K562 (cell line): Measurements from ENCODE around the gene C16orf90. TPM values are rescaled to one million over a fixed set of nuclear protein-coding genes. Genes with fewer than 3 reads are reported as not detected.

Experiments used
- ATAC-seq: fragments of 200-7000 bp; cut with Tn5 transposase; 3 replicates; pipeline ENCODE4 v1.9.1; 2020; ENCODE audit warnings: moderate library complexity
- BruUV-seq: library from RNA; stranded (reverse); fragments of 400-500 nt; replicated peaks from 2 replicates; lab custom pipeline; 2021; lab: Mats Ljungman, UMichigan
- CTCF ChIA-PET: fragments of 300-600 bp; formaldehyde crosslinking; extraction: SDS; loops from one replicate; lab custom pipeline; 2021; ENCODE audit warnings: low intra/inter-chr PET ratio; lab: Yijun Ruan, JAX
- POLR2A ChIA-PET: fragments of 300-600, 350-650 bp; sonication (Branson Sonifier 250); formaldehyde crosslinking; extraction: SDS; loops from one replicate; lab custom pipeline; 2021; ENCODE audit warnings: antibody characterized with exemption, inconsistent platforms; lab: Yijun Ruan, JAX
- DNase-seq, 4 experiments: peaks; one replicate each; pipeline versions ENCODE4 v3.0.0 to v3.0.0-alpha.2; 2011 to 2018; ENCODE audit warnings: low spot score in 3 of 4, mixed read lengths in 3 of 4; ENCODE audit errors: extremely low read depth in 1 of 4
- FAIRE-seq: peaks from 2 replicates; lab custom pipeline; 2011; peaks lifted over from hg19 to GRCh38; lab: Jason Lieb, UNC
- H2AFZ ChIP-seq: 2 replicates; pipeline ENCODE4 v1.6.0; 2011; ENCODE audit warnings: low read depth, low read length, control low read depth, inconsistent platforms
- H3K27ac ChIP-seq: fragments of 200-600 bp; 3 replicates; pipeline ENCODE4 v1.8.0; 2011; ENCODE audit warnings: low read depth, mild to moderate bottlenecking, control low read depth, inconsistent platforms, low read length, moderate library complexity, mixed read lengths; ENCODE audit errors: extremely low read depth
- H3K27me3 ChIP-seq, 2 experiments: fragments of 300-600 bp in 1 of 2; 2 replicates in 1 of 2; 3 replicates in 1 of 2; pipeline versions ENCODE4 v1.6.0 to v1.8.0; 2011; ENCODE audit warnings: inconsistent platforms in 2 of 2, low read length in 2 of 2, mild to moderate bottlenecking in 1 of 2, mixed read lengths in 1 of 2, moderate library complexity in 1 of 2; ENCODE audit not compliant: control insufficient read depth in 2 of 2, insufficient read depth in 2 of 2
- H3K36me3 ChIP-seq: fragments of 300-600 bp; 3 replicates; pipeline ENCODE4 v1.8.0; 2011; ENCODE audit warnings: mild to moderate bottlenecking, low read length, inconsistent platforms; ENCODE audit not compliant: control insufficient read depth, insufficient read depth
- H3K4me1 ChIP-seq, 2 experiments: fragments of 200-600 bp in 1 of 2; replicated peaks in 1 of 2; 2 replicates in 1 of 2; 3 replicates in 1 of 2; pipeline versions ENCODE4 v1.5.1 to v1.8.0; 2011; ENCODE audit warnings: inconsistent platforms in 2 of 2, low read length in 2 of 2, mild to moderate bottlenecking in 1 of 2, mixed read lengths in 1 of 2, moderate library complexity in 1 of 2; ENCODE audit not compliant: control insufficient read depth in 2 of 2, insufficient read depth in 2 of 2
- H3K4me2 ChIP-seq: 2 replicates; pipeline ENCODE4 v1.6.1; 2011; ENCODE audit warnings: low read length, control low read depth, inconsistent platforms, mixed read lengths; ENCODE audit not compliant: insufficient read depth
- H3K4me3 ChIP-seq: fragments of 200-600 bp; sonication (generic), shearing (Covaris generic); 2 replicates; pipeline ENCODE4 v1.5.1; 2016; ENCODE audit warnings: control low read depth, inconsistent platforms
- H3K79me2 ChIP-seq: fragments of 200-600 bp; 3 replicates; pipeline ENCODE4 v1.8.0; 2011; ENCODE audit warnings: low read length, inconsistent platforms; ENCODE audit not compliant: control insufficient read depth, insufficient read depth
- H3K9ac ChIP-seq, 2 experiments: 2 replicates each; pipeline versions ENCODE4 v1.6.0 to v1.6.1; 2011; ENCODE audit warnings: low read depth in 2 of 2, low read length in 2 of 2, control low read depth in 1 of 2, inconsistent platforms in 1 of 2, mild to moderate bottlenecking in 1 of 2, mixed read lengths in 1 of 2; ENCODE audit not compliant: insufficient read depth in 1 of 2
- H3K9me1 ChIP-seq: one replicate; pipeline ENCODE4 v1.6.0; 2011; ENCODE audit warnings: inconsistent platforms, mild to moderate bottlenecking, low read length, moderate library complexity; ENCODE audit not compliant: control insufficient read depth, insufficient read depth
- H3K9me3 ChIP-seq: replicated peaks from 2 replicates; pipeline ENCODE4 v1.5.1; 2011; ENCODE audit warnings: low read depth, low read length, inconsistent platforms; ENCODE audit not compliant: control insufficient read depth, insufficient read depth
- H4K20me1 ChIP-seq: replicated peaks from 2 replicates; pipeline ENCODE4 v1.6.1; 2011; ENCODE audit warnings: low read length, inconsistent platforms, mixed read lengths; ENCODE audit not compliant: control insufficient read depth, insufficient read depth
- CBX3 ChIP-seq, 2 experiments: IDR thresholded peaks; 1 replicate in 1 of 2; 2 replicates in 1 of 2; pipeline ENCODE4 v1.6.1; 2012; ENCODE audit warnings: inconsistent platforms in 2 of 2, low read length in 2 of 2, borderline replicate concordance in 1 of 2, control low read depth in 1 of 2
- CC2D1A ChIP-seq: fragments of 450-650 bp; IDR thresholded peaks from 2 replicates; pipeline ENCODE4 v1.6.1; 2017; ENCODE audit warnings: mild to moderate bottlenecking
- JUND ChIP-seq, 2 experiments: IDR thresholded peaks; 2 replicates in 1 of 2; 3 replicates in 1 of 2; pipeline ENCODE4 v1.6.1; 2011; ENCODE audit warnings: borderline replicate concordance in 2 of 2, low read depth in 2 of 2, low read length in 2 of 2, improper control_type of control experiment in 1 of 2, missing biosample characterization in 1 of 2, missing genetic modification characterization in 1 of 2, missing genetic modification reagents in 1 of 2
- L3MBTL2 ChIP-seq: fragments of 450-650 bp; IDR thresholded peaks from 2 replicates; pipeline ENCODE4 v1.6.1; 2016; ENCODE audit warnings: mild to moderate bottlenecking, moderate library complexity
- MAZ ChIP-seq, 2 experiments: fragments of 450-650 bp in 1 of 2; sonication (generic) in 1 of 2; formaldehyde crosslinking; IDR thresholded peaks in 1 of 2; conservative IDR thresholded peaks in 1 of 2; 2 replicates each; pipeline versions ENCODE4 v1.4.0 to v1.5.0; 2020; ENCODE audit warnings: mild to moderate bottlenecking in 1 of 2, missing genetic modification reagents in 1 of 2
- PHF20 ChIP-seq: fragments of 450-650 bp; IDR thresholded peaks from 2 replicates; pipeline ENCODE4 v1.6.1; 2018; ENCODE audit not compliant: partially characterized antibody
- PHTF2 ChIP-seq: fragments of 250-450 bp; sonication (Bioruptor Pico); IDR thresholded peaks from 2 replicates; pipeline ENCODE4 v1.5.0; 2021; ENCODE audit warnings: mild to moderate bottlenecking
- RB1 ChIP-seq: fragments of 450-650 bp; IDR thresholded peaks from 2 replicates; pipeline ENCODE4 v1.6.1; 2017; ENCODE audit warnings: low read depth, mild to moderate bottlenecking
- SAP30 ChIP-seq: fragments of 200-600 bp; sonication (generic); IDR thresholded peaks from 2 replicates; pipeline ENCODE4 v1.6.1; 2012; ENCODE audit warnings: borderline replicate concordance, low read depth, mild to moderate bottlenecking, moderate library complexity, low read length, control low read depth, inconsistent platforms; ENCODE audit not compliant: insufficient read depth, poor library complexity, severe bottlenecking
- SIN3A ChIP-seq, 2 experiments: fragments of 150-350 bp in 1 of 2; IDR thresholded peaks; 2 replicates each; pipeline ENCODE4 v1.6.1; 2011 to 2016; ENCODE audit warnings: borderline replicate concordance in 2 of 2, low read depth in 2 of 2, low read length in 2 of 2, mild to moderate bottlenecking in 2 of 2, moderate library complexity in 2 of 2; ENCODE audit not compliant: control insufficient read depth in 1 of 2
- ZNF3 ChIP-seq: fragments of 250-450 bp; sonication (Bioruptor Pico); IDR thresholded peaks from 2 replicates; pipeline ENCODE4 v1.5.0; 2021; ENCODE audit warnings: mild to moderate bottlenecking, moderate library complexity
- WGBS: fragments of 100-300 bp; shearing (Covaris generic); methylation state at CpG from one replicate; pipeline ENCODE4 v1.1.6; 2016; ENCODE audit warnings: low coverage, mixed read lengths; ENCODE audit not compliant: insufficient coverage; ENCODE audit errors: missing lambda C conversion rate; 5-methylcytosine and 5-hydroxymethylcytosine counted together
- in situ Hi-C: fragments of 300-500 bp; cut with MboI; formaldehyde crosslinking; loops from 4 replicates; pipeline ENCODE4 v1.15.0; 2018; ENCODE audit warnings: inconsistent platforms, mixed read lengths
- intact Hi-C: fragments of 100-400 bp; cut with micrococcal nuclease; formaldehyde crosslinking; loops from 2 replicates; pipeline ENCODE4 v1.14.2; 2022
- polyA plus RNA-seq, 8 experiments: library from polyadenylated mRNA; depleted of rRNA in 4 of 8; stranded (reverse) in 5 of 8; unstranded in 3 of 8; fragments of >200 nt; fragmentation: Nextera tagmentation in 2 of 8; fragmentation: Illumina TruSeq in 1 of 8; extraction: Ambion mirVana in 2 of 8; extraction: Trizol in 1 of 8; gene quantifications; 2 replicates each; pipeline versions ENCODE4 v1.2.1 to v1.2.3, GENCODE V29; 2011 to 2014; ENCODE audit warnings: inconsistent platforms in 1 of 8, missing spikeins in 1 of 8
- total RNA-seq, 7 experiments: library from RNA; depleted of rRNA in 6 of 7; stranded (reverse); fragments of >200 nt in 6 of 7; fragmentation: Illumina TruSeq in 2 of 7; extraction: Trizol in 2 of 7; gene quantifications; 2 replicates each; pipeline versions ENCODE4 v1.2.1 to v1.2.3, GENCODE V29; 2011 to 2021; ENCODE audit warnings: low replicate concordance in 1 of 7
- TF ChIP-seq, protein P1 (sequence below): IDR thresholded peaks from 2 replicates; pipeline ENCODE4 v1.6.1; 2011; ENCODE audit warnings: borderline replicate concordance, low read depth, mild to moderate bottlenecking, moderate library complexity, low read length; ENCODE audit not compliant: insufficient read depth, poor library complexity, severe bottlenecking

C16orf90 gene
- total and polyA plus RNA-seq, 9 of the 15 experiments (the other 6 are each of a cell fraction or from before 2014, with no cell fraction given), result not detected

DNA sequence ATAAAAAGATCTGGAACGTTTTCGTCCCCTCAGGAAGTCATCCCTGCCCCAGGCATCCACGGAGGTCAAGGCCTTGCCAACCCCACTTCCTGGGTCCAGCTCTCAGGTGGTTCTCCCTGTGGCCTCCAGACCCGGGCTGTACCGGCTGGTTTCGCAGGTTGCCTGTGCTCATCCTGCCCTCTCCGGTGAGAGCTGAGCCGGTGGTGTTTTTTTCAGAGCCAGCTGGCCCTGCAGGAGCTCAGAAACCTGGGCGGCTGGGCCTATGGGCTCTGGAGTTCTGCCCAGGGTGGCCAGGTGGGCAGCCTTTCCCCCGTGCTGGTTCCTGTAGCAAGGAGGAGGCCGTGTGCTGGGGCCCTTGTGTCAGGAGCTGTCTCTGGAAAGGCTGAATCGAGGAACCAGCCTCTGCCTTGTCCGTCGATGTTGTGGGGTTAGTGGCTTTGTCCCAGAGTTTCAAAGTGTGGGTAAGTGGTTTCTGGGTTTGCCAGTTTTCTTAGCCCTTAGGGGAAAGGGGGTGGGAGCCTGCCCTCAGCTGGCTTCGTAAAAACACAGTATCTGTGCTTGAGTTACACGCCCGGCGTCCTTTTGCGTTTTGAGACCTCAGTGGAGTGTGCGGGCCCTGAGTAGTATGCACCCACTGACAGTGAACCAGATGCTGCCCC, 23.6 kb downstream of the C16orf90 start:
- no peak overlapping the region for H3K9ac ChIP-seq
- FAIRE-seq (no peak), DNase-seq (no peak), ATAC-seq (no peak)
- CTCF ChIA-PET, result no interaction called here
- H3K9me3 ChIP-seq, result no peaks in the 10 kb centered on the region
- no peak overlapping the region for H3K4me2 ChIP-seq
- POLR2A ChIA-PET, result interaction anchor here (0.7 kb wide), 1 partner anchor 8 kb away, joined by 3 read pairs; no protein-coding TSS in a partner anchor
- no peak overlapping the region for H3K4me3 ChIP-seq
- H3K27me3 ChIP-seq, result no peaks in the 10 kb centered on the region
- TF ChIP-seq CC2D1A, result no peak
- no peak for TF ChIP-seq ZNF3 (CRISPR knock-in tag)
- TF ChIP-seq PHTF2 (CRISPR knock-in tag), result no peak
- no peak for TF ChIP-seq MAZ (CRISPR knock-in tag; conservative IDR thresholded peaks at IDR 0.05 in 1 of 2, IDR thresholded peaks at IDR 0.05 in 1 of 2)
- no peak for TF ChIP-seq CBX3 (IDR thresholded peaks at IDR 0.05; ENCODE audit: borderline replicate concordance in 1 of 2, low read length in 2 of 2)
- no peak for TF ChIP-seq RB1
- TF ChIP-seq PHF20, result no peak
- TF ChIP-seq SIN3A (IDR thresholded peaks at IDR 0.05; ENCODE audit: borderline replicate concordance in 2 of 2, control insufficient read depth in 1 of 2, low read depth in 2 of 2, low read length in 2 of 2), result no peak
- no peak for TF ChIP-seq L3MBTL2
- TF ChIP-seq JUND (IDR thresholded peaks at IDR 0.05; ENCODE audit: borderline replicate concordance, low read depth, low read length), result no peak
- TF ChIP-seq JUND (tag; IDR thresholded peaks at IDR 0.05; ENCODE audit: borderline replicate concordance, low read depth, low read length), result no peak
- TF ChIP-seq SAP30, result no peak
- TF ChIP-seq, protein P1, sequence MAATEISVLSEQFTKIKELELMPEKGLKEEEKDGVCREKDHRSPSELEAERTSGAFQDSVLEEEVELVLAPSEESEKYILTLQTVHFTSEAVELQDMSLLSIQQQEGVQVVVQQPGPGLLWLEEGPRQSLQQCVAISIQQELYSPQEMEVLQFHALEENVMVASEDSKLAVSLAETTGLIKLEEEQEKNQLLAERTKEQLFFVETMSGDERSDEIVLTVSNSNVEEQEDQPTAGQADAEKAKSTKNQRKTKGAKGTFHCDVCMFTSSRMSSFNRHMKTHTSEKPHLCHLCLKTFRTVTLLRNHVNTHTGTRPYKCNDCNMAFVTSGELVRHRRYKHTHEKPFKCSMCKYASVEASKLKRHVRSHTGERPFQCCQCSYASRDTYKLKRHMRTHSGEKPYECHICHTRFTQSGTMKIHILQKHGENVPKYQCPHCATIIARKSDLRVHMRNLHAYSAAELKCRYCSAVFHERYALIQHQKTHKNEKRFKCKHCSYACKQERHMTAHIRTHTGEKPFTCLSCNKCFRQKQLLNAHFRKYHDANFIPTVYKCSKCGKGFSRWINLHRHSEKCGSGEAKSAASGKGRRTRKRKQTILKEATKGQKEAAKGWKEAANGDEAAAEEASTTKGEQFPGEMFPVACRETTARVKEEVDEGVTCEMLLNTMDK, result no peak
- TF ChIP-seq, all 486 proteins: peak for 0
- intact Hi-C loops, result no loop called here
- no peak overlapping the region for H3K27ac ChIP-seq
- H3K79me2 ChIP-seq, result peaks cover 39% of the 10 kb centered on the region
- H2AFZ ChIP-seq, result no peak overlapping the region
- peaks cover 26% of the 10 kb centered on the region for H4K20me1 ChIP-seq
- no peaks in the 10 kb centered on the region; the same call in 2 of the 3 replicates for H3K36me3 ChIP-seq
- in situ Hi-C loops, result no loop called here
- H3K4me1 ChIP-seq, result peaks cover 6 to 22% of the 10 kb centered on the region in 2 experiments; a peak in 4 of 5 replicates
- no TSS peak for BruUV-seq
- peaks cover 2% of the 10 kb centered on the region for H3K9me1 ChIP-seq
- WGBS, result 93% methylated on average over 16 of the region's 20 CpGs
